GM10266 (cell line): ENCODE measurements around the gene ACTRT2.

Experiments used
- DNase-seq: peaks from one replicate; pipeline ENCODE4 v3.0.0; 2012; ENCODE audit errors: extremely low spot score
- TF ChIP-seq, protein P1 (sequence below): IDR thresholded peaks from 2 replicates; pipeline ENCODE4 v1.5.1; 2012; ENCODE audit warnings: mild to moderate bottlenecking, low read depth; ENCODE audit not compliant: control insufficient read depth, insufficient read depth; ENCODE audit errors: missing control alignments

Gene ACTRT2

DNA sequence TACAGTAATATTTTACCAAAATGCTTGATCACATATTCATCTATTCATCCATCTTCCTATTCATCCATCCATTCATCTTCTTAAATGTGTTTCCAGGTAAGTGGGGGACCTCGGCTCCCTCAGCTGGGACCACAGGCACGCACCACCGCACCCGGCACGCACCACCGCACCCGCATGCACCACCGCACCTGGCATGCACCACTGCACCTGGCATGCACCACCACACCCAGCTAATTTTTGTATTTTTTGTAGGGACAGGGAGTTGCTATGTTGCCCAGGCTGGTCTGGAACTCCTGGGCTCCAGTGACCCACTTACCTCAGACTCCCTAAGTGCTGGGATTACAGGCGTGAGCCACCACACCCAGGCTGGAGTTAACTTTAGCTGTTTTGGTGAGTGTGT, 21.2 kb downstream of the ACTRT2 start:
- DNase-seq, result no peak
- TF ChIP-seq, protein P1, sequence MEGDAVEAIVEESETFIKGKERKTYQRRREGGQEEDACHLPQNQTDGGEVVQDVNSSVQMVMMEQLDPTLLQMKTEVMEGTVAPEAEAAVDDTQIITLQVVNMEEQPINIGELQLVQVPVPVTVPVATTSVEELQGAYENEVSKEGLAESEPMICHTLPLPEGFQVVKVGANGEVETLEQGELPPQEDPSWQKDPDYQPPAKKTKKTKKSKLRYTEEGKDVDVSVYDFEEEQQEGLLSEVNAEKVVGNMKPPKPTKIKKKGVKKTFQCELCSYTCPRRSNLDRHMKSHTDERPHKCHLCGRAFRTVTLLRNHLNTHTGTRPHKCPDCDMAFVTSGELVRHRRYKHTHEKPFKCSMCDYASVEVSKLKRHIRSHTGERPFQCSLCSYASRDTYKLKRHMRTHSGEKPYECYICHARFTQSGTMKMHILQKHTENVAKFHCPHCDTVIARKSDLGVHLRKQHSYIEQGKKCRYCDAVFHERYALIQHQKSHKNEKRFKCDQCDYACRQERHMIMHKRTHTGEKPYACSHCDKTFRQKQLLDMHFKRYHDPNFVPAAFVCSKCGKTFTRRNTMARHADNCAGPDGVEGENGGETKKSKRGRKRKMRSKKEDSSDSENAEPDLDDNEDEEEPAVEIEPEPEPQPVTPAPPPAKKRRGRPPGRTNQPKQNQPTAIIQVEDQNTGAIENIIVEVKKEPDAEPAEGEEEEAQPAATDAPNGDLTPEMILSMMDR, result no peak

DNA sequence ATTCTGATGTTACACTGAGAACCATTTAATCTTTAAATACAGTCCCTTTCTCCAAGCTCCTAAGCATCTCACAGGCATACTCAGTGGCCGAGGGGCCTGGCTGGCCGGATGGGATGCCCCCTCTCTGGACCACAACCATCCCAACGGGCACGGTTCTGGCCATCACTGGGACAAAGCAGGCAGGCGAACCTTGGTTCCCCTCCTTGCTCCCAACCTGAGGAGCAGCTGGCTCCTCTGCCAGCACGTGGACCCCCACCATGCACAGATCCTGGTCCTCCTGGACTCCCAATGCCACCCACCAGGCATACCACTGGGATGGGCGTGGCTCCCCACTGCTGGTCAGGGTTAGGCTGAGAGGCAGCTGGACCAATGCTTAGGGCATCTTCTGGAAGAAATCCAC, 27.9 kb downstream of the ACTRT2 start:
- TF ChIP-seq, protein P1, result no peak
- DNase-seq, result no peak

DNA sequence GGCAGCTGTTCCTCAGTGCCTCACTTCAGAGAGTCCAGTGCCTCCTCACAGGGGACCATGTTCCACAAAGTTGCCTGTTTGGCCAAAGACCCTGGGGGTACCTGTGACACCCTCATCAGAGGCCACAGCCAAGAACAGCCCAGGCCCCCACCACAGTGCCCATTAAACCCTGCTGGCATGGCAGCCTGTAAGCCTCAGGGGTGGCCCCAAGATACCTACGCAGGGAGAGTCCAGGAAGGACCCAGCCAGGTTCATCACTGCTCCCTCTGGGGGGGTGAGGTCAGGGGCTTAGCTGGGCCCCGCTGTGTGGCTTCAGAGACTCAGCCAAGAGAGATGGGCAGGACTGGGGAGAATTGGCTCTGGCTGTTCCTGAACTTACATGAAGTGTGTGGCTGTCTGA, 28.6 kb downstream of the ACTRT2 start:
- TF ChIP-seq, protein P1, result no peak
- DNase-seq, result no peak

DNA sequence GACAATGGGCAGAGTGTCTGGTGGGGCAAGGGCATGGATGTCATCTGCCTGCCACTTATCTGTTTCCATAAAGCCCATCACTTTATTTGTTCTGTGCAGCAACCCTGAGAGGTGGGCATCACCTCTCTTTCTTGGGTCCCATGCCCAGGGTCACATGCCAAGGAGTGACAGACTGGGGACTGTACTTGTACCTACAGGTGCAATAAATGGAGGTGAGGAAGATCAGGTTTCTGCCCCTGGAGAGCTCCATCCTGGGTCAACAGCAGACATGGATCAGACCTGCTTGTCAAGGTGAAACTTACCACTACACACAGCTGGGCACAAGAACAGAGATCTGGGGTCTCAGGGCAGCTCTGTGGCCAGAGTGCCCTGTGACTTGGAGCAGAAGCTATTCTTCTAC, 29.3 kb downstream of the ACTRT2 start:
- DNase-seq, result no peak
- TF ChIP-seq, protein P1, result no peak

DNA sequence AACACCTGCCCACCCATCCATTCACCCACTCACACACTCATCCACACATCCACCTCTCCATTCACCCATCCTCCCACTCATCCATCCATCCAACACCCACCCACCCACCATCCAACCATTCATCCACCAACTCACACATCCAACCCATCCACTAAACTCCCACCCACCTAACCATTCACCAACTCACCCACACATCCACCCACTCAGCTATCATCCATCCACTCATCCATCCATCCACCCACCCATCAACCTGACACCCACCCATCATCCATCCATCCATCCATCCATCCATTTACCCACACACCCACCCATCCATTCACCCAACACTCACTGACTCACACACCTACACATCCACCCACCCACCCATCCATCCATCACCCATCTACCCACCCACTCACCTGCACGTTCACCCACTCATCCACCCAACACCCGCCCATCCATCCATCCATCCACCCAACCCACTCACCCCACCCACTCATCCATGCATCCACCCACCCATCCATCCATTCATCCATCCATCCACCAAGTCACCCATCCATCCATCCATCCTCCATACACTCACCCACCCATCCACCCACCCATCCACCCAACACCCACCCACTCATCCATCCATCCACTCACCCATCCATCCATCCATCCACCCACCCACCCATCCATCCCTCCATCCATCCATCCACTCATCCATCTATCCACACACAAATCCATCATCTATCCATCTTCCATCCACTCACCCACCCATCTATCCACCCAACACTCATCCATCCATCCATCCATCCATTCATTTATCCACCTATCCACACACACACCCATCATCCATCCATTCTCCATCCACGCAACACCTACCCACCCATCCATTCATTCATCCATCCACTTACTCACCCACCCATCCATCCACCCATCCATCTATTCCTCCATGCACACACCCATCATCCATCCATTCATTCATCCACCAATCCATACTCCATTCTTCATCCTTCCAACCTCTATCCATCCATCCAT, 30.3 kb downstream of the ACTRT2 start:
- DNase-seq, result no peak
- TF ChIP-seq, protein P1, result no peak

DNA sequence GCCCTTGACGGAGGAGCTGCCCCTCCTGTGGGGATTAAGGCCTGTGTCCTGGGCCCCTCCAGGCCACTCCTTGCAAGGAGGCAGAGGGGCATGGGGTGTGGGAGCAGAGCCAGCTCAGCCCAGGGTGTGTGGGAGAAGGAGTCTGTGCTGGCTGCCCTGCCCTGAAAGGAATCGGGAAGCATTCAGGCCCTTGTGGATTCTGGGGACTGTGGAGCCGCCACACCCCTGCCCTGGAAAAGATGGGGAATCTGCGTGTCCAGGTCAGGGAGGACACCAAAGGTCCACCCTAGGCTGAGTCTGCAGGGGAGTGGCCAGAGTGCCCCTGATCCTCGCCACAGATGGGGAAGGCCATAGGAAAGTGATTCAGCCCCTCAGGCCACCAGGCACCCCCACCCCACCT, 31.2 kb downstream of the ACTRT2 start:
- no peak for DNase-seq
- TF ChIP-seq, protein P1, result no peak

DNA sequence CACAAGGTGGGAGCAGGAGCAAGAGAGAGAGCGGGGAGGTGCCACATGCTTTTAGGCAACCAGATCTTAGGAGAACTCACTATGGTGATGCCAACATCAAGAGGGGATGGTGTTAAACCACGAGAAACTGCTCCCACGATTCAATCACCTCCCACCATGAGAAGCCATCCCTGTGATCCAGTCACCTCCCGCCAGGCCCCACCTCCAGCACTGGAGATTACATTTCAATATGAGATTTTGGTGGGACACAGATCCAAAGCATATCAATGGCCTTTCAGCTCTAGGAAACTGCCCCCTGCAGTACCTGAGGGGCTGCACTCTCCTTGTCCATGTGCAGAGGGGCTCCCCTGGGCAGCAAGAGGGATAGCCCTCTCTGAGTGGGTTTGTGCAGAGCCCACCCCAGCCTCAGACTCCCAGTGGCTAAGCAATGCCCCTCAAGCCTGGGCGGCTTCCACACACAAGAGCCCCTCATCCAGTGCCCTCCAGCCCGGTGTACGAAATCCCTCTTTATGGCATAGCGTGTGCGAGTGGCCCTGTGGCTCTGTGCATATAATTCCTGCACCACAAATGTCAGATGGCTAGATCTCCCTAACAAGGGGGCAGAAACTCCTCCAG, 32.2 kb downstream of the ACTRT2 start:
- no peak for DNase-seq
- TF ChIP-seq, protein P1, result no peak
